ENCODE results near the gene ITGAX.

- TF ChIP-seq POLR2A (IDR thresholded peaks at IDR 0.05) (no peak), CTCF (IDR thresholded peaks at IDR 0.05) (peak in 4 of 5 experiments; percentile 19 to 44 (median 34))
Observed at GRCh38 chr16:31333686-31334649, 21.0 kb upstream of the ITGAX start.
